Hepatocyte (in vitro differentiated cells): ENCODE measurements around the gene APBB2. TPM values are rescaled to one million over a fixed set of nuclear protein-coding genes. Genes with fewer than 3 reads are reported as not detected.
A peak's percentile ranks its signal among the peaks of the same experiment; 100 is the strongest.

ENCODE experiments used
- DNase-seq: peaks from one replicate; pipeline ENCODE4 v3.0.0-alpha.2; 2016; ENCODE audit warnings: low spot score
- H2AFZ ChIP-seq: fragments of 200-600 bp; sonication (generic); 2 replicates; pipeline ENCODE4 v1.6.0; 2016; ENCODE audit warnings: antibody characterized with exemption, mild to moderate bottlenecking
- H3K27ac ChIP-seq: fragments of 200-600 bp; sonication (generic); 2 replicates; pipeline ENCODE4 v1.5.1; 2016; ENCODE audit warnings: mild to moderate bottlenecking
- H3K27me3 ChIP-seq: fragments of 200-600 bp; sonication (generic); 2 replicates; pipeline ENCODE4 v1.6.1; 2016
- H3K36me3 ChIP-seq: fragments of 200-600 bp; sonication (generic); replicated peaks from 2 replicates; pipeline ENCODE4 v1.5.1; 2016; ENCODE audit warnings: low read depth; ENCODE audit not compliant: insufficient read depth
- H3K4me1 ChIP-seq: fragments of 200-600 bp; sonication (generic); 2 replicates; pipeline ENCODE4 v1.5.1; 2016; ENCODE audit warnings: mild to moderate bottlenecking, moderate library complexity; ENCODE audit not compliant: insufficient read depth
- H3K4me2 ChIP-seq: fragments of 200-600 bp; sonication (generic); 2 replicates; pipeline ENCODE4 v1.6.0; 2016
- H3K4me3 ChIP-seq: fragments of 200-600 bp; sonication (generic); 2 replicates; pipeline ENCODE4 v1.5.1; 2016; ENCODE audit warnings: mild to moderate bottlenecking
- H3K79me2 ChIP-seq: fragments of 200-600 bp; sonication (generic); 2 replicates; pipeline ENCODE4 v1.6.0; 2017; ENCODE audit warnings: mild to moderate bottlenecking
- H3K9me2 ChIP-seq: fragments of 200-600 bp; sonication (generic); replicated peaks from 2 replicates; pipeline ENCODE4 v1.6.0; 2017; ENCODE audit warnings: mild to moderate bottlenecking; ENCODE audit not compliant: insufficient read depth
- H3K9me3 ChIP-seq: fragments of 200-600 bp; sonication (generic); 2 replicates; pipeline ENCODE4 v1.5.1; 2016; ENCODE audit warnings: low read depth, mild to moderate bottlenecking
- H4K20me1 ChIP-seq: fragments of 200-600 bp; sonication (generic); 2 replicates; pipeline ENCODE4 v1.6.0; 2016; ENCODE audit warnings: mild to moderate bottlenecking; ENCODE audit not compliant: insufficient read depth, poor library complexity, severe bottlenecking
- CTCF ChIP-seq: fragments of 200-600 bp; sonication (generic); IDR thresholded peaks from 2 replicates; pipeline ENCODE4 v1.5.1; 2016; ENCODE audit warnings: antibody characterized with exemption, mild to moderate bottlenecking; ENCODE audit not compliant: poor library complexity
- EZH2 ChIP-seq: fragments of 200-600 bp; sonication (generic); IDR thresholded peaks from 2 replicates; pipeline ENCODE4 v1.6.1; 2016; ENCODE audit warnings: antibody characterized with exemption, mild to moderate bottlenecking, borderline replicate concordance
- EZH2phosphoT487 ChIP-seq: fragments of 200-600 bp; sonication (generic); IDR thresholded peaks from one replicate; pipeline ENCODE4 v1.6.1; 2018; ENCODE audit warnings: antibody characterized with exemption, mild to moderate bottlenecking, low read depth, moderate library complexity; ENCODE audit not compliant: unreplicated experiment, severe bottlenecking
- WGBS: methylation state at CpG from one replicate; pipeline ENCODE4 v1.1.6; 2016; ENCODE audit warnings: low lambda C conversion rate; ENCODE audit errors: missing lambda C conversion rate; 5-methylcytosine and 5-hydroxymethylcytosine counted together
- polyA plus RNA-seq: library from polyadenylated mRNA; unstranded; fragments of >200 nt; fragmentation: Nextera tagmentation; extraction: Ambion mirVana; gene quantifications from 2 replicates; pipeline ENCODE4 v1.2.1, GENCODE V29; 2016
- total RNA-seq: library from RNA; depleted of rRNA; stranded (reverse); fragments of >200 nt; gene quantifications from 2 replicates; pipeline ENCODE4 v1.2.3, GENCODE V29; 2014

Gene APBB2
- total and polyA plus RNA-seq, 2 experiments from 2014 or later: 23.4 to 47.5 TPM

- Histone ChIP-seq H4K20me1 (no peaks in the 10 kb centered on the region), H3K4me3 (no peak overlapping the region), H2AFZ (no peak overlapping the region), H3K9me3 (no peaks in the 10 kb centered on the region), H3K9me2 (no peaks in the 10 kb centered on the region), H3K79me2 (peaks cover 57% of the 10 kb centered on the region), H3K4me1 (peaks cover 45% of the 10 kb centered on the region), H3K27me3 (no peaks in the 10 kb centered on the region), H3K27ac (peak overlapping the region; percentile 88), H3K36me3 (no peaks in the 10 kb centered on the region), H3K4me2 (peak overlapping the region; percentile 46)
- TF ChIP-seq EZH2phosphoT487 (no peak), CTCF (no peak), EZH2 (no peak)
- DNase-seq: peak; percentile 52
- 47% methylated on average over 6 of the region's 6 CpGs for WGBS
Observed at GRCh38 chr4:41143311-41144039, 70.9 kb downstream of the APBB2 start.

- Histone ChIP-seq H3K4me1 (peaks cover 45% of the 10 kb centered on the region), H3K4me2 (peak overlapping the region; percentile 46), H3K36me3 (no peaks in the 10 kb centered on the region), H3K27me3 (no peaks in the 10 kb centered on the region), H3K9me2 (no peaks in the 10 kb centered on the region), H3K27ac (peak overlapping the region; percentile 88), H2AFZ (no peak overlapping the region), H3K79me2 (peaks cover 57% of the 10 kb centered on the region), H3K9me3 (no peaks in the 10 kb centered on the region), H3K4me3 (no peak overlapping the region), H4K20me1 (no peaks in the 10 kb centered on the region)
- peak; percentile 31 for DNase-seq
- 59% methylated on average over 10 of the region's 10 CpGs for WGBS
- TF ChIP-seq CTCF (no peak), EZH2phosphoT487 (no peak), EZH2 (no peak)
Observed at GRCh38 chr4:41142376-41143310, 71.7 kb downstream of the APBB2 start.

GRCh38 chr4:41141900-41142299 lies 72.4 kb downstream of the APBB2 start:
- Histone ChIP-seq H3K9me3 (no peaks in the 10 kb centered on the region), H3K4me2 (peak overlapping the region; percentile 46), H3K9me2 (no peaks in the 10 kb centered on the region), H3K27ac (peak overlapping the region; percentile 88), H3K79me2 (peaks cover 57% of the 10 kb centered on the region), H3K27me3 (no peaks in the 10 kb centered on the region), H4K20me1 (no peaks in the 10 kb centered on the region), H3K4me1 (peaks cover 41% of the 10 kb centered on the region), H3K36me3 (no peaks in the 10 kb centered on the region), H3K4me3 (no peak overlapping the region), H2AFZ (no peak overlapping the region)
- no peak for DNase-seq
- WGBS: 87% methylated on average over 1 of the region's 1 CpG
- TF ChIP-seq CTCF: no peak
- no peak for TF ChIP-seq EZH2
- TF ChIP-seq EZH2phosphoT487: no peak
